Colonic mucosa (tissue), 4 donors: ENCODE results near the gene ACAP1. TPM values are rescaled to one million over a fixed set of nuclear protein-coding genes. Genes with fewer than 3 reads are reported as not detected.

Experiments
- DNase-seq: peaks from one replicate; pipeline ENCODE4 v3.0.0-alpha.2; 2020
- H3K27ac ChIP-seq: fragments of 200-600 bp; one replicate; pipeline ENCODE4 v1.8.0; 2021
- H3K27me3 ChIP-seq: fragments of 200-600 bp; one replicate; pipeline ENCODE4 v1.8.0; 2021
- H3K36me3 ChIP-seq: fragments of 200-600 bp; one replicate; pipeline ENCODE4 v1.8.0; 2021
- H3K4me1 ChIP-seq: fragments of 200-600 bp; one replicate; pipeline ENCODE4 v1.8.0; 2021; ENCODE audit warnings: mild to moderate bottlenecking
- H3K4me3 ChIP-seq: fragments of 200-600 bp; one replicate; pipeline ENCODE4 v1.8.0; 2021
- H3K9ac ChIP-seq, 2 donors: one replicate each; pipeline ENCODE4 v1.7.0; 2013; ENCODE audit warnings: control low read depth in 2 of 2, low read depth in 2 of 2, low read length in 2 of 2
- H3K9me3 ChIP-seq: fragments of 200-600 bp; one replicate; pipeline ENCODE4 v1.8.0; 2021
- intact Hi-C: fragments of 100-400 bp; cut with DNase I; formaldehyde crosslinking; loops from one replicate; pipeline ENCODE4 v1.14.1; 2022
- total RNA-seq, 2 donors: library from RNA; stranded (reverse); fragmentation: NEBNext Ultra II Directional in 1 of 2; extraction: Animal tissue kit (Norgen Biotek cat#: 25700) in 1 of 2; gene quantifications; one replicate each; pipeline ENCODE4 v1.2.1, GENCODE V29; 2021
- TF ChIP-seq, protein P1 (sequence below): fragments of 200-600 bp; IDR thresholded peaks from one replicate; pipeline ENCODE4 v1.8.0; 2022; ENCODE audit warnings: antibody characterized with exemption, mild to moderate bottlenecking
- donor health status: healthy.
- donor health status: DM: no; HTN: no; CAD: no.
- donor health status: DM: no; HTN: no; CAD: no.

ACAP1 gene
- total RNA-seq, 2 donors from 2014 or later: 7.4 to 12.1 TPM

GRCh38 chr17:7389924-7390910 is 53.9 kb downstream of the ACAP1 start:
- Histone ChIP-seq H3K4me1 (no peaks in the 10 kb centered on the region), H3K9me3 (no peaks in the 10 kb centered on the region), H3K36me3 (peaks cover 7% of the 10 kb centered on the region), H3K4me3 (no peak overlapping the region), H3K9ac (no peak overlapping the region), H3K27me3 (no peaks in the 10 kb centered on the region), H3K27ac (no peak overlapping the region)
- no peak for DNase-seq
- TF ChIP-seq, protein P1, sequence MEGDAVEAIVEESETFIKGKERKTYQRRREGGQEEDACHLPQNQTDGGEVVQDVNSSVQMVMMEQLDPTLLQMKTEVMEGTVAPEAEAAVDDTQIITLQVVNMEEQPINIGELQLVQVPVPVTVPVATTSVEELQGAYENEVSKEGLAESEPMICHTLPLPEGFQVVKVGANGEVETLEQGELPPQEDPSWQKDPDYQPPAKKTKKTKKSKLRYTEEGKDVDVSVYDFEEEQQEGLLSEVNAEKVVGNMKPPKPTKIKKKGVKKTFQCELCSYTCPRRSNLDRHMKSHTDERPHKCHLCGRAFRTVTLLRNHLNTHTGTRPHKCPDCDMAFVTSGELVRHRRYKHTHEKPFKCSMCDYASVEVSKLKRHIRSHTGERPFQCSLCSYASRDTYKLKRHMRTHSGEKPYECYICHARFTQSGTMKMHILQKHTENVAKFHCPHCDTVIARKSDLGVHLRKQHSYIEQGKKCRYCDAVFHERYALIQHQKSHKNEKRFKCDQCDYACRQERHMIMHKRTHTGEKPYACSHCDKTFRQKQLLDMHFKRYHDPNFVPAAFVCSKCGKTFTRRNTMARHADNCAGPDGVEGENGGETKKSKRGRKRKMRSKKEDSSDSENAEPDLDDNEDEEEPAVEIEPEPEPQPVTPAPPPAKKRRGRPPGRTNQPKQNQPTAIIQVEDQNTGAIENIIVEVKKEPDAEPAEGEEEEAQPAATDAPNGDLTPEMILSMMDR: no peak
- intact Hi-C loops: no loop called here

- no peaks in the 10 kb centered on the region for H3K27me3 ChIP-seq
- no peak overlapping the region for H3K27ac ChIP-seq
- intact Hi-C loops: no loop called here
- H3K9ac ChIP-seq: no peak overlapping the region
- no peak for DNase-seq
- no peak overlapping the region for H3K4me3 ChIP-seq
- H3K9me3 ChIP-seq: no peaks in the 10 kb centered on the region
- no peaks in the 10 kb centered on the region for H3K4me1 ChIP-seq
- TF ChIP-seq, protein P1: no peak
- peaks cover 7% of the 10 kb centered on the region for H3K36me3 ChIP-seq
Observed at GRCh38 chr17:7391307-7391706, 55.0 kb downstream of the ACAP1 start.

DNA sequence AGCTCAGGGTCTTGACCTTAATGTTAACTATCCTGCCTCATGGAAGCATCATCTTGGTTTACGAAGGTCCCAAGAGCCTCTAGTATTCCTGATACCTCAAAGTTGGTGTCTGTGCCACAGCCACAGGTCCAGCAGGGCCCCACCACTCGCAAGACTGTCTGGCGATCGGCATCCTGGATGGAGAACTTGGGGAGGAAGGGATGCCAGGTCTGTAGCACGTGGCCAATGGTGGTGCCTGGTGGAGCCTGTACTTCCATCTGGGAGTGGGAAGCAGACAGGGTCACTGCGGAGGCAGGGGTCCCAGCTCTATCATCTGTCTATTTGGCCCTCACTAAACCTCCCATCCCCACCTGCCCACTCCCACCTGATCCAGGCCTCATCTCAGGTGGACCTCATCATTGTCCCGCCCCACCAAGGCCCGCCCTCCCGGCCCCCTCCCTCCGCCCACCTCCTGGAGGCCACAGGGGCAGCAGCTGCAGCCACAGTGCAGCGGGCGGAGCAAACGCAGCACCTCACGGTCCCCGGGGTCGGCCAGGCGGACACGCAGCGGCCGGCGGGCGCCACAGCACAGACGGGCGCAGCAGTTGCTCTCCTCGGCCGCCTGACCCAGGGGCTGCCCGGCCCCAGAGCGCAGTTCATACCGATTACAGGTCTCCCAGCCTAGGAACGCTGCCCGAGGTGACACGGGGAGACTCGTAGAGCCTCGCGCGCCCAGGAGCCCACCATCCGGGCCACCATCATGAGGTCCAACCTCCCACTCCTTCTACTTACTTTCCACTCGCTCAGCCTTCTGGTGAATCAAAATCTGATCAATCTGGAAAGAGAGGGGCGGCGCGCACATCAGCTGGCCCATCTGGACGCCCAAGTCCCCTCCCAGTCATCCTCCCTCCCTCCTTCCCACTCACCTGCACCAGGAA is 56.6 kb downstream of the ACAP1 start:
- TF ChIP-seq, protein P1: no peak
- no peak overlapping the region for H3K27ac ChIP-seq

GRCh38 chr17:7393613-7394451 is 57.5 kb downstream of the ACAP1 start:
- no peaks in the 10 kb centered on the region for H3K27me3 ChIP-seq
- H3K9me3 ChIP-seq: no peaks in the 10 kb centered on the region
- H3K4me3 ChIP-seq: peak overlapping the region; percentile 60
- H3K9ac ChIP-seq: peak overlapping the region; percentile 73 to 77
- intact Hi-C loops: no loop called here
- H3K36me3 ChIP-seq: peaks cover 6% of the 10 kb centered on the region
- peak; percentile 43 for DNase-seq
- no peaks in the 10 kb centered on the region for H3K4me1 ChIP-seq
- TF ChIP-seq, protein P1: no peak
- peak overlapping the region; percentile 97 for H3K27ac ChIP-seq

More for the DNA sequence above, 56.6 kb downstream of the ACAP1 start:
- Histone ChIP-seq H3K27me3 (no peaks in the 10 kb centered on the region), H3K9me3 (no peaks in the 10 kb centered on the region), H3K9ac (peak overlapping the region in 1 of 2 donors; percentile 77), H3K36me3 (peaks cover 7% of the 10 kb centered on the region), H3K4me3 (peak overlapping the region; percentile 60), H3K4me1 (no peaks in the 10 kb centered on the region)
- DNase-seq: no peak
- intact Hi-C loops: no loop called here
